NCI-H446 (cell line): ENCODE measurements around the gene AGAP3.

Source experiments
- DNase-seq, 2 experiments: peaks; one replicate each; lab custom pipeline; 2025; lab: John Stamatoyannopoulos, UW

AGAP3 gene

DNA sequence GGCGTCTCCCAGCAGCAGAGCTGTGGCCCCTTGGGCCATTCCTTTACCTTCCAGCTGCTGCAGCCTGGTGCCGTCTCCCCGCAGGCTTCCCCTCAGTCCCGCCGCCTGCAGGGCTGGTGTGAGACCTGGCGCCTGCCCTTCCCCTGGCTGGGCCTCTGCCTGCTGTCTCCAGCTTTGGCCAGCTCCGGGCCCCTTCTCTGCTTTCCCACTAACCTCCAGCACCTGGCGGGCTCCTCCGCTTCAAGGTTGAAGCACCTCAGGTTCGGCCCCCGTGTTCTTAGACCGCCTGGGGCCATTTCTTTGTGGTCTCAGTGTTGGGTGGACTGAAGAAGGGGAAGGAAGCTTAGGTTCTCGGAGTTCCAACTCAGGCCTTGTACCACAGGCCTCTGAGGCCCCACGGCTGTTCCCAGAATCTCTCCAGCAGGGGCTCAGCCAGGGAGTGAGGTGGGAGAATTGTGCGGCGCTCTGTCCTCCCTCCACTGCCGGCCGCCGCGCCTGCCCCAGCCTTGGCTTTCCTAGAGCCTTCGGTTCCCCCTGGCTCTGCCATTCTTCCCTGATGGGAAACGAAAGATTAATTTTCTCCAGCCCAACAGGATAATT is 50.9 kb downstream of the AGAP3 start:
- no peak for DNase-seq

DNA sequence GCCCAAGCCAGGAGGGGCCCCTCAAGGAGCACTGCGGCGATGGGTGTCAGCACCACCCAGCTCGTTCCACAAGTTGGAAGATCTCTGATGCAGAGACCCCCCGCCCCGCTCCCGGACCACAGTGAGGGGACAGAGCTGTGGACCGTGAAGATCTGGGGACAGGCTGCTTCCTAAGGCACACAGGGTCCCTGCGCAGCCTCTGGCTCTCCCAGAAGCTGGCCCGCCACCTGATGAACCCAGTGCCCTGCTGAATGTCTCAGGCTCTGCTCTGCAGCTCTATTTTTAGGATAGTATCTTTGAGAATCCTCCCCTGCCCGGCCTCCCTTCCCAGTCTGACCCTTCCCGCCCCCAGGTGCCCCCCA is 51.5 kb downstream of the AGAP3 start:
- no peak for DNase-seq

DNA sequence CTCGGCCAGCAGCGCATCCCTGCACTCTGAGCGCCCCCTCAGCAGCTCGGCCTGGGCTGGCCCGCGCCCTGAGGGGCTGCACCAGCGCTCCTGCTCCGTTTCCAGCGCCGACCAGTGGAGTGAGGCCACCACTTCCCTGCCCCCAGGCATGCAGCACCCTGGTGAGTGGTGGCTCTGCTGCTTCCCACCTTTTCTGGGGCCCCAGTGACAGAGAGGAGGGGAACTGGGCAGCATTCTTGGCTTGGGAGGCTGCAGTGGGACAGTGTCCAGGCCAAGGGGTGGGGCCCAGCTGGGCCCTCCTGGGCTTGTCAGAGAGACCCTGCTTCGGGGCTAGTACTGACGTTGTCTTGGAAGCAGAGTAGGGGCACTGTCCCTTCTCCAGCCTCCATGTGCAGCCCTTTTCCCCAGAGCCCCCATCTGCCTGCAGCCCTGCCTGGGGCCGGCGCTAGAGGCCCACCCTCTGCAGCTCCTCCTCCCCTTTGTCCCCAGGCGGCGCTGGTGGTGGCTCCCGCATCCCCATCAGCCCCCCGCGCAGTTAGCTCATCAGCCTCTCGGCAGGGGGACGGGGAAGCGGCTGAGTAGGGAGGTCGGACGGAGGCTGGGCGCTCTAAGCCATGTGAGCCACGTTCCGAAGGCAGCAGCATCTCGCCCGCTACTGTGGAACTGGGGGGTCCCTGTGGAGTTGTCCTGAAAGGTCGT is 52.0 kb downstream of the AGAP3 start:
- no peak for DNase-seq

DNA sequence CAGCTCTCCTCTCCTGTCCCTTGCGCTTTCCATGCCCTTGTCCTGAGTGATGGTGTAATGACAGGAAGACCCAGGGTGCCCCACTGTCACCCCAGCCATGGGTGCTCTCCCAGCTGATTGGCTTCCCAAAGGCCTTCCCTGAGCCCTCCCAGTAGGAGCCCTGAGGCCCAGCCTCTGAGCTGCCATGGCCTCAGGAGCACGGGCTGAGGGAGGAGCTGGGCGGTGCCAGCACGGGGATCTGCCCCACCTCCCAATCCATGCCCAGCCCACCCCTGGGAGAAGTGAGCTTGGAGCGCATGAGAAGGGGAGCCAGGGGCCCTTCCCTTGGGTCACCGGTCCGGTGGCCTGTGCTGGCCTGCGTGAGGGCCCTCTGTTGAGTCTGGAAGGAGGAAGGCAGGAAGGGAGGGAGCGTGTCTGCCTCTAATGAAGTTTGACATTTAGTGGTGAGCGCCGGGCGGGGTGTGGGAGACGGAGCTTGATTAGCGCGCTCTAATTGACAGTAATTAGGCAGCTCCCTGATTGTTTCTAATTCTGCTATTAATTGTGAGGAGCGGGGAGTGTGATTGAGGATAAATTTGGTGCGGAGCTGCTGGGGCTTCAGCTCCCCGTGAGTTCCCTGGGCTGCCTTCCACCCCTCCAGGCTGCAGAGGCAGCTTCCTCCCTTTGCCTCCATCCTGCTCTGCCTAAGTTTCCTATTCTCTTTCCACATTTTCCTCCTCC is 53.0 kb downstream of the AGAP3 start:
- no peak for DNase-seq

DNA sequence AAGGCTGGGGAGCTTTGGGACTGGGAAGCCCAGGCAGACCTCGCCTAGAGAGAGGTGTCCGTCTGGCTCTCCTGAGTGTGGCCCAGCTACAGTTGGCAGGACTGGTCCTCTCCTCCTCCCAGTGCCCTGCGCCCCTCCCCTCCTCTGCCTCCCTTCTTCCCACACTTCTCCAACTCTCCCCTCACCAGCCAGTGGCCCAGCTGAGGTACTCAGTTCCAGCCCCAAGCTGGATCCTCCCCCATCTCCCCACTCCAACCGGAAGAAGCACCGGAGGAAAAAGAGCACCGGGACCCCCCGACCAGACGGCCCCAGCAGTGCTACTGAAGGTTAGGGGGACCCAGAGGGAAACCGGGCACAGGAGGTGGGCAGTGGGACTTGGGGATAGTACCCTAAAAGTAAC is 53.5 kb downstream of the AGAP3 start:
- DNase-seq, result no peak

DNA sequence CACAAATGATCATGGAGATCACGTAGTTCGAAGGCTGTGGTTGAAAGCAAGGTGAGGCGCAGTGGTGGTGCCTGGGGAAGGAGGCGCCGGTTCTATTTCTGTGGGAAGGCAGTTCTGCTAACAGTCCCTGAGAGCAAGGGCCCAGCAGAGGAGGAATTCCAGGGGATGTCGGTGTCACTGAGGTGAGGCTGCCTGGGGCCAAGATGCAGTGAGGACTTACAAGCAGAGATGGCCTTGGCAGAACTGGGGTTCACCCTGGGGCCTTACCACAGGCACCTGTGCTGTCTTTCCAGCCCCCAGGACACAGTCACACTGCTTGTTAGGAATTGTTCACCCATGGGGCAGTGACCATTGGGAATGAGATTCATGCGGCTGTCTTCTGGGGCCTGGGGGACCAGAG is 54.6 kb downstream of the AGAP3 start:
- DNase-seq, result no peak

DNA sequence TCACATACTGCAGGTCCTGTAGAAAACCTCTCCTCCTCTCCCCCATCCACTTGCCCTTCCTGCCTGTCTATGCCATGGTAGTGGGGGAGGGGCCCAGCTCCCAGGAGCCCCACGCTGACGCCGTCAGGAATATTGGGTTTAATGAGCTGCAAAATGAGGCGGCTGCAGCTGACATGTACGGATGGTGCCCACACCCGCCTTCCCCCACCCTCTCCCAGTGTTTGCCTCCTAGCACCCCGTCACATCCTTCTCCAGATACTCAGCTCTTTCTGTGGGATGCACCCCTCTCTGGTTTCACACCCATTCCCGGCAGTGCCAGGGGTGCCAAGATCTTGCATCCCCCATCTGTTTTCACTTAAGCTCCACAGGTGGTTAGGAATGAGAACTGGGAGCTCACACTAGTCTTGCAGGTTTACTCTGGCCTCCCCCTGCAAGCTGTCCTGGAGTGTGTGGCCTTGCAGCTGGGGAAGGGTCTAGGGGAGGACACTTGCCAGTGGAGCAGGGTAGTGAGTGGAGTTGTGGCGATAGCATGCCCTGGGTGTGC is 55.1 kb downstream of the AGAP3 start:
- DNase-seq, result peak in 1 of 2 experiments; percentile 28

DNA sequence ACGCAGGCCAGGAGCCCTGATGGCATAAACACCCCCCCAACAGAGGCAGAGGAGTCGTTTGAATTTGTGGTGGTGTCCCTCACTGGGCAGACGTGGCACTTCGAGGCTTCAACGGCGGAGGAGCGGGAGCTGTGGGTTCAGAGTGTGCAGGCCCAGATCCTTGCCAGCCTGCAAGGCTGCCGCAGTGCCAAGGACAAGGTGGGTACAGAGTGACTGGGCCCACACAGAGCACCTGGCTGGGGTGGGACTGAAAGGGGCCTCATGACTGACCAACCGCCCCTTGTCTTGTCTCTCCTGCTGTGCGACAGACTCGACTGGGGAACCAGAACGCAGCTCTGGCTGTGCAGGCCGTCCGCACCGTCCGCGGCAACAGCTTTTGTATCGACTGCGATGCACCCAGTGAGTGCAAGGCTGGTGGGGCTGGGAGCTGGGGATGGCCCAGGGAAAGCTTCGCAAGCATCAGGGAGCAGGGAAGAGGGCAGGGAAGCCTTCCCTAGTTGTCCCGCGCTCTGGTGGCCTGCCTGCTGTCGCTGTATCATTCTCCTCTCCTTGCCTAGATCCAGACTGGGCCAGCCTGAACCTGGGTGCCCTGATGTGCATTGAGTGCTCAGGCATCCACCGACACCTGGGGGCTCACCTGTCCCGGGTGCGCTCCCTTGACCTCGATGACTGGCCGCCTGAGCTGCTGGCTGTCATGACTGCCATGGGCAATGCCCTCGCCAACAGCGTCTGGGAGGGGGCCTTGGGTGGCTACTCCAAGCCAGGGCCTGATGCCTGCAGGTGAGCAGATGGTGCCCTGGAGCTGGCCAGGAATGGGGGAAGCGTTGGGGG is 55.8 kb downstream of the AGAP3 start:
- DNase-seq, result no peak

DNA sequence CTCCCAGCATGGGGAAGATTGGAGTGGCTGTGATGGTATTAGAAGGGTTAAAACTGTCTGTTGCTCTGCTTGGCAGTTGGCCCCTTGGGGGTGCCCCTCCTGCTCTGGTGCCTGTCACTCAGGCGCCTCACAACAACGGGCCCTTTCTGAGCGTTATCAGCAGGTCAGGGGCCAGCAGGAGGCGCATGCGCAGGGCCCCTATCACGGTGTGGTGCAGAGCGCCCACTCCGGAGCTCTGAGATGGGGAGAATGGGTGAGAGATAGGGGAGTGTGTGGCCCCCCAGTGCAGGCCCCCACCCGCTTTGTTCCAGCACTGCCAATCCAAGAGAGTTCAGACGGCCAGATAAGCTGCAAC is 56.4 kb downstream of the AGAP3 start:
- DNase-seq, result no peak

DNA sequence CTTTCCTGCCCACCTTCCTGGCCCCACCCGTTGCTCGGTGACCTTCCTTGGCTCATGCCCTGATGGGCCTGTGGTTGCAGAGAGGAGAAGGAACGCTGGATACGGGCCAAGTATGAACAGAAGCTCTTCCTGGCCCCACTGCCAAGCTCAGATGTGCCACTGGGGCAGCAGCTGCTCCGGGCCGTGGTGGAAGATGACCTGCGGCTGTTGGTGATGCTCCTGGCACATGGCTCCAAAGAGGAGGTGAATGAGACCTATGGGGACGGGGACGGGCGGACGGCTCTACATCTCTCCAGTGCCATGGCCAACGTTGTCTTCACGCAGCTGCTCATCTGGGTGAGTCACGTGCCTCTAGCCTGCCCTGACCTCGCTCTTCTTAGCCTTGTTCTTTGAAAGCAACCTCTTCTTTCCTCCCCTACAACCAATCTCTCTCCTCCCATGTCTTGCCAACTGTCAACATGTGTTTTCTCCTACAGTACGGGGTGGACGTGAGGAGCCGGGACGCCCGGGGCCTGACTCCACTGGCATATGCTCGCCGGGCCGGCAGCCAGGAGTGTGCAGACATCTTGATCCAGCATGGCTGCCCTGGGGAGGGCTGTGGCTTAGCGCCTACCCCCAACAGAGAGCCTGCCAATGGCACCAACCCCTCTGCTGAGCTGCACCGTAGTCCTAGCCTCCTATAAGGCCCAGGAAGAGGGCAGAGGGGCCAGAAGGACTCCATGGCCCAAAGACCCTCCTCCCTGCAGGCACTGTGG is 57.2 kb downstream of the AGAP3 start:
- peak; percentile 3 to 84 for DNase-seq

DNA sequence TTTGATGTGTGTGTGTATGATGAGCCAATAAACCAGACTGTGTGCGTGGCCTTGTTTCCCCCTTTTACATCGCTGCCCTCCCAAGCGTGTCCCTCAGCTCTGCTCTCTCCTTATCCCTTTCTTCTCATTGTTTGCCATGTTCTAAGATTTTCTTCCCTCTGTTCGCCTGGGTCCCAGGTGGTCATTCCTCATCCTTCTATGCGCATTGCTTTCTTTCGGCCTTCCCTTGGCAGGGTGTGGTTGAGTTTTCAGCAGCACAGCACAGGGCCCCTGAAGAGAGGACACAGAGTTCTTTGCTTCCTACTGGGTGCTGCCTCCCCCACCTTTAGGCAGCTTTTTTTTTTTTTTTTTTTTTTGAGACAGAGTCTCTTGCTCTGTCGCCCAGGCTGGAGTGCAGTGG is 58.1 kb downstream of the AGAP3 start:
- DNase-seq, result no peak

DNA sequence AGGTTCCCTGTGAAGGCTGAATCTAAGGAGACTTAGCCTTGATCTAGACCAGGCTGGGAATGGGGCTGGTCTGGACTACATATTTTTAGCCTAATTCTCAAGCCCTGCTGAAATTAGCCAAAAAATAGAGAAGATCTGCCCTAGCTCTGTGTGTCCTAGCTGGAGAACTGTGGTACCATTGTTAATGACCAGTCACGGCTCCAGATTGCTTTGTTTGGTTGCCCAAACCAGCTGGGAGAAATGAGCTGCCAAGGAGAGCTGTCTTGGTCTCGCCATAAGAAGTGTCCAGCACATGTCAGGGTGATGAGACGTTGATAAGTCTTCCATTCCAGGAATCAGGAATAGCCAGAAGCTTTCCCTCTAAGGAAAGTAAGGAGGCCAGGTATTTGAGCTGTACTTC is 60.5 kb downstream of the AGAP3 start:
- DNase-seq, result no peak

DNA sequence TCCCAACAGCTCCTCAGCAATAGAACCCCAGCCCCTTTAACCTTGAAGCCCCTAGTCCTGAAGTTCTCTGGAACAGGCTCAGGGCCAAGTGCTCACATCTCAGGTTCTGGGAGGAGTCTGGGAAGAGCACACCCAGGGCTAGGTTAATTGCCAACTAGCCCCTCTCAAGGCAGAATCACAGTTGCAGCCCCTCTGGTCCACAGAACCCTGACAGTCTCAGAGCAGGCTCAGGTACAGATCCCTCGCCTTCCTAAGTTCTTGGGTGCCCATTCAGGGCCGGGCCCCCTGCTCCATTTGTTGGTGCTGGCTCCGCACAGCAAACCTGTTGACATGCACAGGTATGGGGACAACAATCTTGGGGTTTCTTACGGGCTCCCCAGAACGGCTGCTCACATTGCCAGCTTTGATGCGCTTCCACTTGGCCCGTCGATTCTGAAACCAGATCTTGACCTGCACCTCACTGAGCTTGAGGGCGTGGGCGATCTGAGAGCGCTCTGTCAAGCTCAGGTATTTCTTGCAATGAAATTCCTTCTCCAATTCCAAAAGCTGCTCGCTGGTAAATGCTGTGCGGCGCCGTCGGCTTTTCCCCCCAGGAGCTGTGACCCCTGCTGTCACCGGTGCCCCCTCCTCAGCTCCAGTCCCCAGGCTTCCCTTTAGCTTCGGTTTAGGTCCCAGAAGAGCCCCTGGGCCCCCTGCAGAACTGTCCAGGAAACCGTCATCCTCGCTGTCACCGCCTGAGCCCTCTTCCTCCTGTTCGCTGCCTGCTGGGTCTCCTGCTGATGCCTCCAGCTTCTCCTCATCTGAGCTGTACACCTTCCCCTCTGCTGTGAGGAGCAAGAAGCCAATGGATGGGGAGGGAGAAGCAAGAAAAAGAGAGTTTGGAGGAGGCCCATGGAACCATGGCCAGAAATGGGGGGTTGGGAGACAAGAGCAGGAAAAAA is 62.3 kb downstream of the AGAP3 start:
- no peak for DNase-seq

DNA sequence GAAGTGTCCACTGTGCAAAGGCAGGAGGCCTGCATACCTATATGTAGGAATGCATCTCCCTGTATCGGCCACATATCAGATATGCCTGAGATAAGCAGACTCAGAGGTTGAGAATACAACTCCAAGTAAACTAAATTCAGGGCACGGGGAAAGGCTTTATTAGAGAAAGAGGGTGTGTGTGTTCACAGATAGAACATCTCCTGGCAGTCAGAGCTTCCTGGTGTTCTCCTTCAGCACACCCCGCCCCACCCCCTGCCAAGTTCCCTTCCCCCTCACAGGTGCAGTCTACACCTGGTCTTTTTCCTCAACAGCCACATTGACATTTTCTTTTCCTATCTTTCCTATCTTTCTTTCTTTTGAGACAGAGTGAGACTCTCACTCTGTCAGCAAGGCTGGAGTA is 64.1 kb downstream of the AGAP3 start:
- no peak for DNase-seq

DNA sequence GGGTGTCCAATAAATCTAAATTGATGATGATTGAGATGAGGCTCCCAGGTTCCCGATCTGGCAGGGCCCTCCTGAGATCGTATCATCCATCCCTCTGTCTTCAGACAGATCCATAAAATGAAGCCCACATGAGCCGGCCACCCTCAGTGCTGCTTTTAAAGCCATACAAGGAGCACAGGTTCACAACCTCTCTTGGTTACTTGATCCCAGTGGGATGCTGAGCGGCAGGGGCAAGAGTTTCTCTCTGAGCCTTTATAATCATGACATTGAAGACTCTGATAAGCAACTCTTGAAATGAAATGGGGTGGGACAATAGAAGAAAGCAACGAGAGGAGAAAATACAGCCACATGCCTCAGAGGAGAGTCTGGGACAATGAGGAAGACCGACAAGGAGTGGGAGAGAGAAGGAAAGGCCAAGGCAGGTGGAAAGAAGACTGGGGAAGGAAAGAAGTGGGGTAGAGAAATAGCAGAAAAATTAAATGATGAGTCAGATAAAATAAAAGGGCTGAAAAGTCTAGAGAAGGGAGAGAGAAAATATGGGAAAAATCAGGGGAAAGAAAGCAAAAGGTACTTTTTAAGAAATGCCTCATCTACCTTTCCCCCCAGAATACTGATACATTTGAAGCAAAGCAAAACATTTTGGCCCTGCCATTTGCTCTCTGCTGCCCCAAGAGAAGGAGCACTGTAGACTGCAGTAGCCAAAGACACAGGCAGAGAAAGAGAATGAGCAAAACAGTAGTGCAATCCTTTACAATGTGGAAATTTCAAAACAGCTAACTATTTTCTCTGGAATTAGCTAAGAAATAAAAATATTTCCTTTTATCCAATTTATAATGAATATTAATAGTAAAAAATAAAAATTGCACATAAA is 66.6 kb downstream of the AGAP3 start:
- no peak for DNase-seq

DNA sequence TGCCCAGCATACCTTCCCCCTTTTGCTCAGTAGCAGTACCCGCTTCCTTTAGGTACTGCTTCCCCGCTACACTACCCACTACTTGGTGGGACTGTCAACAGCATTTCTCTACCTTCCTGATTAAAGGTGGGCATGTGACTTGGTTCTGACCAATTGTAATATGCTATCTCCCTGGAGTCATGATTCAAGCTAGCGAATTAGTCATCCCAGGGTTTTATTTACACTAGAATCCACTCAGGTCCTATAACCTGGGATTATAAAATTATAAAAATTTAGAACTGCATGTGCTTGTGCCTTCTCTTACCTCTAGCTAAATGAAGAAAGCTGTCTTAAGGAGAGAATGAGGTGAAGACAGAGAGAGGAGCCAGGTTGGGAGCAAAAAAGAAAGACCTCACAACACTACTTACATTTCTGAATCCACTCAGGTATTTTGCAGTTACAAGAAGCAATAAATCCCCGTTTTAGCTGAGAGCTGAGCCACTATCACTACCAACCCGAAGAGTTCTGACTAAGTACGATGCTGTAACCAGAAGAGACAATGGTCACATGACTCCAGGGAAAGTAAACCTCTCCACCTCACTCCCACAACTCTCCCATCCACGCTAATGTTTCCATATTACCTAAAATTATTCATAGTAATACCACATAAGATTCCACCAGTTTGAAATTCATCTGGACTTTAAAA is 71.5 kb downstream of the AGAP3 start:
- no peak for DNase-seq

DNA sequence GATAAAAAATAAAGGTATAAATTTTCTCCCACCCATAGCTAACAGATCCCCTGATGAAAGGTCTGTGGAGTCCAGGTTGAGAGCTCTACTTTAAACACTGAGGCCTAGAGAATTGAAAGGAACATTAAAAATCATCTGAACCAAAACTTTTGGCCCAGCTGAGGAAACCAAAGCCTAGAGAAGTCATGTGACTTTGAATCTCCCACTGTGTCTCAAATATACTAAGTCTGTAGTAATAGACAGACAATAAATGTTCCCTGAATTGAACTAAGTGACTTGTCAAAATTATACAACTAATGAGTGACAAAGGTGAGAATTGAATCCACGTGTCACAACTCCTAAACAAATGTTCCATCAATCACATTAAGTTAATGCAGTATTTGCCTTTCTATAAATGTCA is 75.5 kb downstream of the AGAP3 start:
- DNase-seq, result no peak

DNA sequence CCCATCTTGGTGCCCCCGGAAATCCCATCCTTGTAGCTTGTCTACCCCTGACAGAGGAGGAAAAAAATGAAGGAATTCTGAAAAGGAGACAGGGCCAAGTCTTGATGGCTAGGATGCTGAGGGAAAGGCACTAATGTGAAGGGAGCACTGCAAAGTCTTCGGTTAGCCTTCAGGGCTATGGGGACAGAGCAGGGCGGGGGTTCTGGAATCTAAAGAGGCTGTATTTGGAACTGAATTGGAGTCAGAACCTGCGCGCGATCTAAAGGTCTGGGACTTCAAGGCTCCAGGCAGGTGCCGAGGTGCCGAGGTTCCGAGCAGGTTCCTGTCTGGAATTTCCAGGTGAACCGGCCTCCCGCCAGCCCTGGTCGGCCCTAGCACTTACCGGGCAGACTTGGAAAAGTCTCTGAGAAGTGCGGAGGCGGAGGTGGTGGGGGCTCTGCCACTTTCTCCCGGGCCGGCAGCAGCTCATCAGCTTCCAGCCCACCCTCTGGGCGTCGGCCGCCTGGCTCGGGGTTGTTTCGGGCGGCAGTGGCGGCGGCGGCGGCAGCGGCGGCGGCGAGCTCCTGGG is 80.4 kb downstream of the AGAP3 start:
- no peak for DNase-seq
